Upper lobe of left lung (tissue), 4 donors: Measurements from ENCODE around the gene ADCY9.

ENCODE experiments used
- CTCF ChIP-seq, 6 experiments: fragments of 450-650 bp in 4 of 6; fragments of 200-600 bp in 2 of 6; sonication (generic) in 2 of 6; IDR thresholded peaks; one replicate each; pipeline ENCODE4 v1.5.1; 2016 to 2019; ENCODE audit warnings: antibody characterized with exemption in 6 of 6
- POLR2A ChIP-seq, 4 donors: fragments of 450-650 bp; IDR thresholded peaks; one replicate each; pipeline ENCODE4 v1.5.1; 2016 to 2017; ENCODE audit warnings: antibody characterized with exemption in 4 of 4, mild to moderate bottlenecking in 2 of 4

DNA sequence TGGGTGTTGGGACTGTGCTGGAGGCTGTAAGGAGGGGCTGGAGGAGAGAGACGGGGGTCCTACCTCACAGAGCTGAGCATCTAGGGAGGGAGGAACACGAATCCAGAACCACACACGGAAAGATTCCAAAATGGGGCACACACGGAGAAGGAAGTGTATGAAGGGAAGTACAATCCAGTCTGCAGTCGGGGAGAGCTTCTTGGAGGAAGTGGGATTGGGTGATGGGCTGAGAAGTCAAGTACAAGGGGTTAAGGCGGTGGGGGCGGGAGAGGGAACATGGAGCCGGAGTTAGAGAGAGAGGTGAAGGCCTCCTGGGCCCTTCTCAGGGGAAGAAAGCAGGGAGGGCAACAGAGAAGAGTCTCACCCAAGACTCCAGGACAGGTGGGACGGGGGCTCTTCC, 128.2 kb downstream of the ADCY9 start:
- no peak for TF ChIP-seq CTCF (IDR thresholded peaks at IDR 0.05)
- TF ChIP-seq POLR2A (IDR thresholded peaks at IDR 0.05): no peak
